Caco-2 (cell line): ENCODE measurements around the gene CFAP298. TPM values are rescaled to one million over a fixed set of nuclear protein-coding genes. Genes with fewer than 3 reads are reported as not detected.

ENCODE experiments used
- BruUV-seq: library from RNA; stranded (reverse); fragments of 400-500 nt; replicated peaks from 2 replicates; lab custom pipeline; 2021; lab: Mats Ljungman, UMichigan
- CTCF ChIA-PET: fragments of 300-600 bp; sonication (Branson Sonifier 250); formaldehyde crosslinking; loops from one replicate; lab custom pipeline; 2022; ENCODE audit warnings: antibody characterized with exemption; lab: Charles Lee
- POLR2A ChIA-PET: fragments of 300-600 bp; sonication (Branson Sonifier 250); formaldehyde crosslinking; loops from one replicate; lab custom pipeline; 2022; ENCODE audit warnings: antibody characterized with exemption; lab: Charles Lee
- DNase-seq, 2 experiments: peaks; one replicate each; pipeline versions ENCODE4 v3.0.0 to v3.0.0-alpha.2; 2020 to 2022
- H3K27me3 ChIP-seq: replicated peaks from 2 replicates; pipeline ENCODE4 v1.6.0; 2011; ENCODE audit warnings: low read length; ENCODE audit not compliant: control insufficient read depth, insufficient read depth
- H3K36me3 ChIP-seq: 2 replicates; pipeline ENCODE4 v1.5.1; 2011; ENCODE audit warnings: low read length; ENCODE audit not compliant: control insufficient read depth, insufficient read depth
- H3K4me1 ChIP-seq: fragments of 250-450 bp; sonication (Bioruptor Pico); 2 replicates; pipeline ENCODE4 v1.5.1; 2020; ENCODE audit warnings: mild to moderate bottlenecking
- H3K4me3 ChIP-seq: 2 replicates; pipeline ENCODE4 v1.5.1; 2011; ENCODE audit warnings: low read depth, mild to moderate bottlenecking, control low read depth, low read length
- H3K9me3 ChIP-seq: fragments of 250-450 bp; sonication (Bioruptor Pico); 2 replicates; pipeline ENCODE4 v1.5.1; 2020; ENCODE audit warnings: mild to moderate bottlenecking, moderate library complexity
- H3K27ac Mint-ChIP-seq: one replicate; pipeline ENCODE4 v1.8.0; 2022; ENCODE audit warnings: mixed read lengths; ENCODE audit not compliant: unreplicated experiment
- H3K27me3 Mint-ChIP-seq: one replicate; pipeline ENCODE4 v1.8.0; 2022; ENCODE audit warnings: mixed read lengths; ENCODE audit not compliant: insufficient read depth, unreplicated experiment
- H3K36me3 Mint-ChIP-seq: one replicate; pipeline ENCODE4 v1.8.0; 2022; ENCODE audit warnings: mild to moderate bottlenecking, mixed read lengths; ENCODE audit not compliant: insufficient read depth, unreplicated experiment
- H3K4me1 Mint-ChIP-seq: one replicate; pipeline ENCODE4 v1.8.0; 2022; ENCODE audit warnings: low read depth, mixed read lengths; ENCODE audit not compliant: unreplicated experiment
- H3K4me3 Mint-ChIP-seq: one replicate; pipeline ENCODE4 v1.8.0; 2022; ENCODE audit warnings: mild to moderate bottlenecking, moderate library complexity, mixed read lengths; ENCODE audit not compliant: unreplicated experiment
- H3K9me3 Mint-ChIP-seq: one replicate; pipeline ENCODE4 v1.8.0; 2022; ENCODE audit warnings: mixed read lengths; ENCODE audit not compliant: unreplicated experiment
- CTCF ChIP-seq, 2 experiments: fragments of 200-600 bp in 1 of 2; IDR thresholded peaks; 1 replicate in 1 of 2; 2 replicates in 1 of 2; pipeline versions ENCODE4 v1.5.1 to v1.8.0; 2011 to 2022; ENCODE audit warnings: antibody characterized with exemption in 1 of 2, control low read depth in 1 of 2, inconsistent platforms in 1 of 2, low read depth in 1 of 2, low read length in 1 of 2, mild to moderate bottlenecking in 1 of 2, moderate library complexity in 1 of 2; ENCODE audit not compliant: insufficient read depth in 1 of 2, severe bottlenecking in 1 of 2, unreplicated experiment in 1 of 2
- intact Hi-C: fragments of 100-400 bp; cut with micrococcal nuclease; formaldehyde crosslinking; loops from one replicate; pipeline ENCODE4 v1.10.0; 2022; ENCODE audit not compliant: unreplicated experiment
- total RNA-seq: library from RNA; stranded (reverse); gene quantifications from 2 replicates; pipeline ENCODE4 v1.2.3, GENCODE V29; 2022

The CFAP298 gene
- total RNA-seq, 1 experiment from 2014 or later, result 54.5 TPM

- CTCF ChIA-PET, result no interaction called here
- no peak for DNase-seq
These were observed 36.9 kb downstream of the CFAP298 start for GRCh38 chr21:32574946-32575925.

GRCh38 chr21:32572574-32573420 is 39.4 kb downstream of the CFAP298 start:
- Histone ChIP-seq H3K4me3 (no peak overlapping the region), H3K9me3 (no peaks in the 10 kb centered on the region), H3K27me3 (no peaks in the 10 kb centered on the region), H3K36me3 (no peaks in the 10 kb centered on the region), H3K4me1 (peaks cover 5% of the 10 kb centered on the region; the same call in 1 of the 2 replicates)
- ChIA-PET CTCF (no interaction called here), POLR2A (no interaction called here)
- no TSS peak for BruUV-seq
- H3K4me3 Mint-ChIP-seq, result no peak overlapping the region
- TF ChIP-seq CTCF (IDR thresholded peaks at IDR 0.05; ENCODE audit: insufficient read depth in 1 of 2, low read depth in 1 of 2, low read length in 1 of 2, severe bottlenecking in 1 of 2, unreplicated experiment in 1 of 2), result no peak
- H3K27me3 Mint-ChIP-seq, result no peaks in the 10 kb centered on the region
- H3K4me1 Mint-ChIP-seq, result no peaks in the 10 kb centered on the region
- no peaks in the 10 kb centered on the region for H3K36me3 Mint-ChIP-seq
- no peaks in the 10 kb centered on the region for H3K9me3 Mint-ChIP-seq
- intact Hi-C loops, result no loop called here
- H3K27ac Mint-ChIP-seq, result no peak overlapping the region
- DNase-seq, result no peak

More at GRCh38 chr21:32574946-32575925, 36.9 kb downstream of the CFAP298 start:
- Histone ChIP-seq H3K27me3 (no peaks in the 10 kb centered on the region), H3K4me1 (peaks cover under 1% of the 10 kb centered on the region; the same call in 1 of the 2 replicates), H3K4me3 (no peak overlapping the region), H3K36me3 (no peaks in the 10 kb centered on the region), H3K9me3 (no peaks in the 10 kb centered on the region)
- POLR2A ChIA-PET, result no interaction called here
- BruUV-seq, result no TSS peak
- no peaks in the 10 kb centered on the region for H3K4me1 Mint-ChIP-seq
- H3K27me3 Mint-ChIP-seq, result no peaks in the 10 kb centered on the region
- intact Hi-C loops, result no loop called here
- no peak for TF ChIP-seq CTCF (IDR thresholded peaks at IDR 0.05; ENCODE audit: insufficient read depth in 1 of 2, low read depth in 1 of 2, low read length in 1 of 2, severe bottlenecking in 1 of 2, unreplicated experiment in 1 of 2)
- no peak overlapping the region for H3K4me3 Mint-ChIP-seq
- H3K9me3 Mint-ChIP-seq, result no peaks in the 10 kb centered on the region
- H3K36me3 Mint-ChIP-seq, result no peaks in the 10 kb centered on the region
- H3K27ac Mint-ChIP-seq, result no peak overlapping the region

- no peaks in the 10 kb centered on the region for H3K27me3 ChIP-seq
- Mint-ChIP-seq H3K36me3 (no peaks in the 10 kb centered on the region), H3K27me3 (no peaks in the 10 kb centered on the region), H3K4me3 (peak overlapping the region; percentile 92), H3K27ac (no peak overlapping the region), H3K9me3 (no peaks in the 10 kb centered on the region), H3K4me1 (no peaks in the 10 kb centered on the region)
- H3K9me3 ChIP-seq, result no peaks in the 10 kb centered on the region
- DNase-seq, result no peak
- peaks cover 5% of the 10 kb centered on the region; the same call in 1 of the 2 replicates for H3K4me1 ChIP-seq
- no peak overlapping the region for H3K4me3 ChIP-seq
- intact Hi-C loops, result no loop called here
- BruUV-seq, result no TSS peak
- ChIA-PET POLR2A (no interaction called here), CTCF (no interaction called here)
- TF ChIP-seq CTCF (IDR thresholded peaks at IDR 0.05; ENCODE audit: insufficient read depth in 1 of 2, low read depth in 1 of 2, low read length in 1 of 2, severe bottlenecking in 1 of 2, unreplicated experiment in 1 of 2), result no peak
- no peaks in the 10 kb centered on the region for H3K36me3 ChIP-seq
These were observed 41.7 kb downstream of the CFAP298 start for GRCh38 chr21:32570456-32570855.
